C4-2B (cell line): ENCODE measurements around the gene TOM1L2.

Experiments
- H3K27ac ChIP-seq: fragments of 450-650 bp; 2 replicates; pipeline ENCODE4 v1.5.1; 2017
- ZFX ChIP-seq: fragments of 450-650 bp; IDR thresholded peaks from 2 replicates; pipeline ENCODE4 v1.6.1; 2017
- TF ChIP-seq, protein P1 (sequence below): fragments of 450-650 bp; conservative IDR thresholded peaks from 2 replicates; pipeline ENCODE4 v1.5.1; 2017; ENCODE audit warnings: mild to moderate bottlenecking

TOM1L2 gene

GRCh38 chr17:17847726-17848125 is 124.5 kb downstream of the TOM1L2 start:
- TF ChIP-seq ZFX: no peak
- TF ChIP-seq, protein P1, sequence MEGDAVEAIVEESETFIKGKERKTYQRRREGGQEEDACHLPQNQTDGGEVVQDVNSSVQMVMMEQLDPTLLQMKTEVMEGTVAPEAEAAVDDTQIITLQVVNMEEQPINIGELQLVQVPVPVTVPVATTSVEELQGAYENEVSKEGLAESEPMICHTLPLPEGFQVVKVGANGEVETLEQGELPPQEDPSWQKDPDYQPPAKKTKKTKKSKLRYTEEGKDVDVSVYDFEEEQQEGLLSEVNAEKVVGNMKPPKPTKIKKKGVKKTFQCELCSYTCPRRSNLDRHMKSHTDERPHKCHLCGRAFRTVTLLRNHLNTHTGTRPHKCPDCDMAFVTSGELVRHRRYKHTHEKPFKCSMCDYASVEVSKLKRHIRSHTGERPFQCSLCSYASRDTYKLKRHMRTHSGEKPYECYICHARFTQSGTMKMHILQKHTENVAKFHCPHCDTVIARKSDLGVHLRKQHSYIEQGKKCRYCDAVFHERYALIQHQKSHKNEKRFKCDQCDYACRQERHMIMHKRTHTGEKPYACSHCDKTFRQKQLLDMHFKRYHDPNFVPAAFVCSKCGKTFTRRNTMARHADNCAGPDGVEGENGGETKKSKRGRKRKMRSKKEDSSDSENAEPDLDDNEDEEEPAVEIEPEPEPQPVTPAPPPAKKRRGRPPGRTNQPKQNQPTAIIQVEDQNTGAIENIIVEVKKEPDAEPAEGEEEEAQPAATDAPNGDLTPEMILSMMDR: no peak
- H3K27ac ChIP-seq: no peak overlapping the region

DNA sequence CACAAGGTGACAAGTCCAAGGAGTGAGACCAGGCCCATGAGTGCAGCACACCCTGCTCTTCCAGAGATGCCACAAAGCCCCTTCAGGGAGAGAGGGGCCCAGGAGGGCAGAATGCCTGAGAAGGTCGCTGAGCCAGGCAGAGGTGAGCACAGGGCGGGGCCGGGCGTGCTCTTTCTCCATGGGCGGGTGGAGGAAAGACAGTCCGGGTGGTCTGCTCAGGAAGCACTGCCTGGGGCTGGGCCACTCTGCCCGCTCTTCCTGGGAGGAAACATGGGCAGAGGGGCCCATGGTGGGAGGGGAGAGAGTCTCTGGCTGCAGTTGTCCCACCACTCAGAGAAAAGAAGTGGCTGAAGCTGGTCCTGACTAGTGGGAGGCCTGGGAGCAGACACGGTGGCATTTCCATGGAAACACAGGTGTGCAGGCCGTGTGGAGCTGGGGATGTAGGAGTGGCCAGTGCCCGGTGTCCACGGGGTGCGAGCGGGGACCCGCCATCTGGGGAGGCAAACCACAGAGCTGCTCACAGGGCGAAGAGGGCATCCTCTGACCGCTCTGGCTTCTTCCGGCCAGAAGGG is 125.0 kb downstream of the TOM1L2 start:
- H3K27ac ChIP-seq: no peak overlapping the region
- TF ChIP-seq ZFX: no peak
- TF ChIP-seq, protein P1: no peak

DNA sequence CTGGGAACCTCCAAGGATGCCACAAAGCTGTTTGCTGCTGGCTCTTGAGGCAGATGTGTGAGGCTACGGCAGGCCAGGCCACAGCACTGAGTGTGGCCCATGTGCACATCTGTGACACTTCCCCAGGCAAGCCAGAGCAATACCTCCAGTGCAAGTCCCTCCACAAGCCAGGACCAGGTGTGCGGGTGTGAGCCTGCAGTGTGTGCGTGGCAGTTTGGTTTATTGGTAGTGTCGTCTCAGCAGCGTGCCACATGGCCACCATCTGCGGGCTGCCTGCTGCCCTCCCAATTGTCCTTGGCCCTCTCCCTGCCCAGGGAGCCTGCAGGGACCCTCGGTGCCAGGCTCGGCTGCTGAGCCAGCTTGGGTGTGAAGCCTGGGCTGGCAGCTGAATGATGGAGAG is 125.6 kb downstream of the TOM1L2 start:
- no peak overlapping the region for H3K27ac ChIP-seq
- TF ChIP-seq ZFX: no peak
- TF ChIP-seq, protein P1: no peak

- no peak for TF ChIP-seq ZFX
- TF ChIP-seq, protein P1: no peak
- no peak overlapping the region for H3K27ac ChIP-seq
These were observed 126.2 kb downstream of the TOM1L2 start for GRCh38 chr17:17846003-17846402.

DNA sequence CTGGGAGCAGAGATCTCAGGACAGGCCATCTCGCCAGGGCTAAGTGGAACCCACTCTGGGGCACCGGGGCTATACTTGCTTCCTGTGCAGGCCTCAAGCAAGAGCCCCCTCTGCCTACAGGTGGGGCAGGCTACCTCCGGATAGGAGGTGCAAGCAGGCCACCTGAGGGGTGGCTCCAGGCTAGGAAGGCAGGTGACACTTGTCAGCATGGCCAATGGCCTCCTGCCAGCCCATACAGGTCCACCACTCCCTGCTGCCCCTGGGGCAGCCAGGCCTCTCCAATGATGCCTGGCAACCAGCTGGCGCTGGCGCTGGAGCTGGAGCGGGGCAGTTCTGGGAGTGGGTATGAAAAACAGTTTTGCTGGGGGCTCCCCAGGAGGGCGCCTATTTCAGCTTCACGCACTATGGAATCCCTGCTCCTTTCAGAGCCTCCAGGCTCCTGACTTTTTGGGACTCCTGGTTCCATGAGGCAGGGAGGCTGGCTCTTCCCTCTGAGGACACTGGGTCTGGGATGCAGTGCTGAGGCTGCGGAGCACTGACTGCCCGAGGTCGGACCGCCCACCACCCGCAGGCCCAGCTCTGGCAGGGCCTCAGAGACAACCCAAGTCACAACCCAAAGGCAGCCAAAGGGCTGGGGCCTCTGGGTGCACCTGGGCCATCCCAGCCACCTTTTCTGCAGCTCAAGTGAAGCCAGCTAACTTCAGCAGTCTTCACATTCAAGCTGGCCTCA is 127.0 kb downstream of the TOM1L2 start:
- TF ChIP-seq, protein P1: no peak
- no peak for TF ChIP-seq ZFX
- no peak overlapping the region for H3K27ac ChIP-seq

- TF ChIP-seq ZFX: no peak
- TF ChIP-seq, protein P1: no peak
- no peak overlapping the region for H3K27ac ChIP-seq
These were observed 127.7 kb downstream of the TOM1L2 start for GRCh38 chr17:17844500-17844899.

- H3K27ac ChIP-seq: no peak overlapping the region
- TF ChIP-seq, protein P1: no peak
- no peak for TF ChIP-seq ZFX
These were observed 128.1 kb downstream of the TOM1L2 start for GRCh38 chr17:17844079-17844478.
